Stimulated activated CD8-positive, alpha-beta memory T cell treated with anti-CD3 and anti-CD28 coated beads, Interleukin-4, amount 100 ng/mL, for 48 hours (primary cell): ENCODE results near the gene GC.
"Not testable (repeated sequence)": the region's sequence is repeated elsewhere in the genome, so short reads cannot be mapped to it uniquely, and the experiment has no call there.

Experiments used
- DNase-seq: peaks from one replicate; pipeline ENCODE4 v3.0.0-alpha.2; 2020

GC gene

GRCh38 chr4:71765821-71766383 is 18.0 kb downstream of the GC start:
- no peak for DNase-seq

GRCh38 chr4:71765350-71765749 is 18.5 kb downstream of the GC start:
- DNase-seq: no peak

GRCh38 chr4:71752383-71753042 is 31.4 kb downstream of the GC start:
- DNase-seq: no peak

- DNase-seq: no peak
These were observed 34.8 kb downstream of the GC start for GRCh38 chr4:71749008-71749594.

- DNase-seq: no peak
These were observed 37.5 kb downstream of the GC start for GRCh38 chr4:71746379-71746778.

- not testable (repeated sequence) for DNase-seq
These were observed 45.1 kb downstream of the GC start for GRCh38 chr4:71738782-71739181.

- no peak for DNase-seq
These were observed 51.2 kb downstream of the GC start for GRCh38 chr4:71732706-71733105.

GRCh38 chr4:71732066-71732465 is 51.8 kb downstream of the GC start:
- no peak for DNase-seq

- no peak for DNase-seq
These were observed 54.0 kb downstream of the GC start for GRCh38 chr4:71729856-71730255.

- no peak for DNase-seq
These were observed 70.2 kb downstream of the GC start for GRCh38 chr4:71713611-71714203.

- no peak for DNase-seq
These were observed 71.9 kb downstream of the GC start for GRCh38 chr4:71711985-71712348.

- DNase-seq: no peak
These were observed 72.6 kb downstream of the GC start for GRCh38 chr4:71711044-71711984.

- DNase-seq: no peak
These were observed 73.9 kb downstream of the GC start for GRCh38 chr4:71709961-71710360.

- no peak for DNase-seq
These were observed 85.7 kb downstream of the GC start for GRCh38 chr4:71698141-71698540.

- no peak for DNase-seq
These were observed 86.8 kb downstream of the GC start for GRCh38 chr4:71697031-71697430.

GRCh38 chr4:71694961-71695360 is 88.9 kb downstream of the GC start:
- DNase-seq: no peak

- no peak for DNase-seq
These were observed 90.9 kb downstream of the GC start for GRCh38 chr4:71692963-71693362.

- no peak for DNase-seq
These were observed 91.7 kb downstream of the GC start for GRCh38 chr4:71692198-71692597.
